Activated effector memory CD4-positive, alpha-beta T cell treated with anti-CD3 and anti-CD28 coated beads, Interleukin-2, amount 50 U/mL, for 16 hours (primary cell): ENCODE data around the gene CD160.
A peak's percentile ranks its signal among the peaks of the same experiment; 100 is the strongest.
"Not testable (repeated sequence)": the region's sequence is repeated elsewhere in the genome, so short reads cannot be mapped to it uniquely, and the experiment has no call there.

Experiments
- DNase-seq: peaks from one replicate; pipeline ENCODE4 v3.0.0-alpha.2; 2020

CD160 gene

DNA sequence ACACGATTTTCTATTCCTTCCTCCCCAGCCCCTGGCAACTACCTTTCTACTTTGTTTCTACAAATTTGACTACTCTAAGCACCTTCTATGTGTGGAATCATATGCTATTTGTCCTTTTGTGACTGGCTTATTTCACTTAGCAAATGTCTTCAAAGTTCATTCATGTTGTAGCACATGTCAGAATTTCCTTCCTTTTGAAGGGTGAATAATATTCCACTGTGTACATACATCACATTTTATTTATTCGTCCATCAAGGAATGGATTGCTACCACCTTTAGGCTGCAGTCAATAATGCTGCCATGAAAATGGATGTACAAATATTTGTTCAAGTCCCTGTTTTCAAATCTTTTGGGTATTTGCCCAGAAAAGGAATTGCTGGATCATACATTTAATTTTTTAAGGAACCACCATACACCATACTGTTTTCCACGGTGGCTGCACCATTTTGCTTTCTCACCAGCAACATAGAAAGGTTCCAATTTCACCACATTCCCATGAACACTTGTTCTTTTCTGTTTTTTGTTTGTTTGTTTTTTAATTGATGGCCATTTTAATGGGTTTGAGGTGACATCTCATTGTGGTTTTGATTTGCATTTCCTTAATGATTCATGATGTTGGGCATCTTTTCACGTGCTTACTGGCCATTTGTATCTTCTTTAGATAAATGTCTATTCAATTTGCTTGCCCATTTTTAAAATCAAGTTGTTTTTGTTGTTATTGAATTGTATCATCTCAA is 8.8 kb upstream of the CD160 start:
- DNase-seq = no peak

GRCh38 chr1:145711213-145711651 is 8.1 kb upstream of the CD160 start:
- no peak for DNase-seq

- DNase-seq = no peak
Measured at GRCh38 chr1:145714524-145715111, 4.7 kb upstream of the CD160 start.

- no peak for DNase-seq
Measured at GRCh38 chr1:145716641-145717345, 2.5 kb upstream of the CD160 start.

- no peak for DNase-seq
Measured at GRCh38 chr1:145717833-145718232, 1.5 kb upstream of the CD160 start.

- not testable (repeated sequence) for DNase-seq
Measured at GRCh38 chr1:145718465-145718864, 834 bp upstream of the CD160 start.

DNA sequence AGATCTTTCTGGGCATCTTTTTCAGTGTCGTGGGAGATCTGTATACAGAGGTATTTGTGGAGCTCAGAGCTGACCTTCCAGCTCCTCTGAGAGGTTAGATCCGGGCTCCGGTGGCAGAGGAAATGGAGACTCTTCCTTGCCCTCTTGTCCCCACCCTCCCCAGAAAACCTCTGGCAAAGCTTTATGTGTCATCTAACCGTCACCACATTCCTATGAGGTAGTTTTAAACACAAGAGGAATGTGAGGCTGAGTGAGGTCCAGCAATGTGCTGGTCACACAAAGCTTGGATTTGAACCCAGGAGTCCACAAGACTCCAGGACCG is 1.2 kb downstream of the CD160 start:
- DNase-seq = no peak

DNA sequence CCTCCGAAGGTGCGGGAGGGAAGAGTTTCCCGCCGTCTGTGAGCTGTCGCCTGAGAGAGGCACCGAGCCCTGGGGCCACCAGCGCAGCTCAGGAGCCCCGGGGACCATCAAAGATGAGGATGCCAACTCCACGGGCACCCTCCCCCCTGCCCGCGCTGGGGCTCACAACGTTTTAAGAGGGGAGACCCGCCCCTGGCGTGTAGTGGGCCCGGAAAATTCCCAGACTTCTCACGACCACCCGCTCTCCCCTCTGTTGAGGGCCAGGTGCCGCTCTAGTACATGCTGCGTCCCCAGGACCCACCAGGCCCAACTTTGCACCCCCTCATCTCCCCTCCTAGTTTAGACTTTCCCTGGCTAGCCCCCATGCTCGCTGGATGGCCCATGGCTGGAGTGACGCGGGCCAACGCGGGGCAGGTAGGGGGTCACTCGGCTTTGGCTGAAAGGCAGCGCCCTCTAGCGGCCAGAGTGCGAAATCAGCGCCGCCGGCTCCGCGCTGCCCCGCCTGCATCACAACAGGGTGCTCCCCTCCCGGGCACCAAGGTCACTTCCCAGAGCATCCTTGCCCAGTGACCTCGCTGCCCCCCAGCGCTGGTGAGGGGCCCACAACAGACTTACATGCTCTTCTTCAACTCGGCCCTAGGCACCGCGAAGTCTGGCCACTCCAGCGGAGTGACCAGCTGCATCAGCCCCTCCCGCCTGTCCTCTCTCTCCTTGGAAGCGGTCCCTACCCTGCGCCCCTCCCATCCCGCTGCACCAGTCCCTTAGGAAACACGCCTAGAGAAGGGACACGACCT is 1.8 kb downstream of the CD160 start:
- DNase-seq = peak; percentile 90

- not testable (repeated sequence) for DNase-seq
Measured at GRCh38 chr1:145726193-145726592, 6.9 kb downstream of the CD160 start.

DNA sequence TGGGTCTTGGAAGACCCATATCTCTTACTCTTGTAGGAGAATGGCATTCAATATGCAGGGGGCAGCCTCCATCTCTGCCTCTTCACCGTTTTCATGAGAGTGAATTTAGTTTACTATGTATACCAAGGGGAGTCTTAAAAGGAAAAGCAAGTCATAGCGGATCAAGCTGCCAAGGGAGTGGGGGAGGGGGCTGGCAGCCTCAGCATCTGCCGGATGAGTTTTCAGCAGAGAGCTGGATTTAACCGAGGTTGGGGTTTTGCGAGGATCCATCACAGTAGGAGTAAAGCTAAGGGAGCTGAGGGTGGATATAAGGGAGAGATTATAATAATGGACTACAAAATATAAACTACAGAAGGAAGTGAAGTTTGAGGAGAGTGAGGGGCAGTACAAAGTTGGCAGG is 9.9 kb downstream of the CD160 start:
- no peak for DNase-seq

- no peak for DNase-seq
Measured at GRCh38 chr1:145729666-145730436, 10.6 kb downstream of the CD160 start.

DNA sequence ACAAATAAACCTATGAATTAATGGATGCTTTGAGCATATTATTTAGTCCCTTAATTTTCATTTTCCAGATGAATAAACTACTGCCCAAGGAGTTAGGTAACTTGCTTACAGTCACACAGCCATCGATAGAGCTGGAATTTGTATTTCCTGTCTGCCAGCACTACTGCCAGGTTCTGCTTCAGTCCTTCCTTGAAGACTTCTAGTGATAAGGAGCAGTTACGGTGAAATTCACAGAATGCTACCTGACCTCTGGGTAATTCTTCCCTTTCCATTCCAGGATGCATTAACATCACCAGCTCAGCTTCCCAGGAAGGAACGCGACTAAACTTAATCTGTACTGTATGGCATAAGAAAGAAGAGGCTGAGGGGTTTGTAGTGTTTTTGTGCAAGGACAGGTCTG is 11.2 kb downstream of the CD160 start:
- no peak for DNase-seq

DNA sequence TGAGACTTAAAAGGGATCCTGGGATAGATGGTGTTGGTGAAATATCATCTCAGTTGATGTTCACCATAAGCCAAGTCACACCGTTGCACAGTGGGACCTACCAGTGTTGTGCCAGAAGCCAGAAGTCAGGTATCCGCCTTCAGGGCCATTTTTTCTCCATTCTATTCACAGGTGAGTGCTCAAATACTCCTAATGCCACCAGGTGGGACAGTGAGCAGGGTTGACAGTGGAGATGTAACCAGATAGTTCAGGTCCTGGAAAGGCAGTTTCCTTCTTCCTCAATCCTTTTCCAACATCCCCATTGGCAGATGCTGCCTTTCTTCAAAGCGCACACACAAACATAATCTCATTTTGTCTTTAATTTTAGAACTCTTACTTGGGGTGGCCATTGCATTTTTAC is 11.6 kb downstream of the CD160 start:
- DNase-seq = no peak

DNA sequence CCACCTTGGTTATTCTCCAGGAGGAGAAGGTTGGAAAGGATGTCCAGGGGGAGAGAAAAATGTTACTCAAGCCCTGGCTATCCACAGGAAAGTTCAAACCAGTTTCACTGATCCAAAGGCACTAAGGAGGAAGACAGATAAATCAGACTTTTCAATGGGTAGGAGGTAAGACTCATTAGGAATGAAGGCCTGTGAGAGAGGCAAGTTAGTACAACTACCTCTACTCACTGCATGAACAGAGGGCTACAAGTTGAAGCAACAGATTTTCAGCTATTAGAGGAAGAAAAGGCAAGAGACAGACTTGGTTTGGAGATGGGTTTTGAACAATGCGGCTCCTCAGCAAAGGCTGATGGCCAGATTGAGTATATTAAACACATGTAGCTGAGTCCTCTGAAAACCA is 16.9 kb downstream of the CD160 start:
- no peak for DNase-seq

DNA sequence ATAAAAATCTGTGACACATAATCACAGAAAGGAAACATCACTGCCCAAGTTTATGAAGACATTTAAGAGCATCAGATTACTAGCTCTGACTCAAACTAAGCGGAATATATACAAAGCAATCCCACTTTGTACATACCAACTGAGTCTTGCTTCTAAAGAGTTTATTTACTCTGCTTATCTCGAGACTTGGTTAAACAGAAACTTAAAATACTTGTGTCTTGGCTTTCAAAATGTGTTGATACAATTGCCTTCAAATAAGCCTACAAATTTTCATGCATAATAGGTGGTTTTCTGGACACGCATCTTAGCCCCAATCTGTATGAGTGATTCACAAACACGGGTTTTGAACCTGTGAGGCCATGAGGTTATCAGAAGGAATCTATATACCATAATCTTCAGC is 21.0 kb downstream of the CD160 start:
- DNase-seq = no peak

- no peak for DNase-seq
Measured at GRCh38 chr1:145747398-145748247, 28.3 kb downstream of the CD160 start.

DNA sequence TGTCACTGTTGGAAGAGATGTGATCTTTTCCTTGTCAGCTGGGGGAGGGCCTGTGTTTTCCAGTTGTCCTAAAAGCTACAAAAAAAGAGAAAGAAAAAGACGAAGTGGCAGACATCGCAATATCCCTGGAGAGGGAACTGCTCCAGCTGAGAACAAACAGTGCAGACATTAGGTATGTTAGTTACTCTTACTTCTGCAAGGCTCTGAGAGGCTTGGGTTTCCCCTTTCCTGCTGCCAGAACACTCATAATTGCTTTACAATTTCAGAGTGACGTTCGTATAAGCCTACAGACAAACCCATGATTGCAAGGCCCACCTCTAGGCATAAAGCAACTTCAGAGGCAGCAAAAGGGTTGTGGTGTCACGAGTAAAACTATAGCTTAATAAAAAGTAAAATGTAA is 31.1 kb downstream of the CD160 start:
- DNase-seq = no peak

DNA sequence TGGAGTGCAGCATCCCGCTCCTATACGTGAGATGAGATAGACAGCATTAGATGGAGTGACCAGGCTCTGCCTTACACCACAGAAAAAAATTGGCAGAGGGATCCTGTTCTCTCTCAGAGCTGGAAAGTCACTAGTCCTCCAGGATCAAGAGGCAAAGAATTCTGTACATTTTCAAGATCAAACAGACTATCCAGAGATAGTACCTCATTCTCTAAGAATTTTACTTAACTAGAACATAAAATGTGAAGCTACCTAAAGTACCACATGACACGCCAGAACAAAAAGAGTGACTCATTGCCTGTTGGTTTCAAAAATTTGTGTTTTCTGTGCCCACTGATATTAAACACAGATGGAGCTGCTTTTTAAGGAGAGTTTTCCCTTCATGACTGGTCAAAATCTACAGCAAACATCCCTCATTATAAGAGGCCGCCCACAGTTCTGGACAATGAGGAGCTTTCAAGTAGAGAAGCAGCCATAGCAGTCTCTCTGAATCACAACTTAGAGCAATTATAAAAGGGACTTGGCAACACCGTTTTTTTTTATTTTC is 32.3 kb downstream of the CD160 start:
- DNase-seq = no peak

GRCh38 chr1:145757420-145757819 is 38.1 kb downstream of the CD160 start:
- no peak for DNase-seq

DNA sequence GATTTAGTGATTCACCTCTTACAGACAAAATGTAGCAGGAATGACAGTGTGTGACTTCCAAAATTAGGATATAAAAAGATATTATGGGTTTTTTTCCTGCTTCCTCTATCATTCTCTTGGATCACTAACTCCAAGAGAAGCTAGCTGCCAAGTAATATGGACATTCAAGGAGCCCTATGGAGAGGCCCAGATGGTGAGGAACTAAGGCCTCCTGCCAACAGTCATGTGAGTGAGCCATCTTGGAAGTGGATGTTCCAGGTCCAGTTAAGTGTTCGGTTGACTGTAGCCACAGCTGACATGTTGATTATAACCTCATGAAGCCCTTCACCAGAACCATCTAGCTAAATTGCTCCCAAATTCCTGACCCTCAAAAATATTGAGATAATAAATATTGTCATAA is 38.8 kb downstream of the CD160 start:
- DNase-seq = no peak

DNA sequence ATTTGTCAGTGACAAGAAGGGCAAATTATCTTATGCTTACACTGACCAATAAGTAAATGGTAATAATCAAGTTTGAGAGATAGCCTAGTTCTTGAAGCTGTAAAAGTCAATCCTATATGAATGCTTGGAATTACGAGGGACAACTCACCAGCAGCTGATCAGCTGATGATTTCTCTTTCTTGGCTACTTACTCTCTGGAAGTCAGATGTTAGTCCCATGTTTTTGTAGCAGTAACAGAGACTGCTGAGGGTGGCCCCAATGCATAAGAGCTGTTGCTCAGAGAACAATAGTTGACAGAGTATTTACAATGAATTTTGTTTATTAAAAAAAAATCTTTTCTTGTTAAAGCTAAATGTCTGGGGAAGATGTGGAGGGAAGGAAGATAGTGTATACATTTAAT is 39.3 kb downstream of the CD160 start:
- DNase-seq = no peak
